Measurements from ENCODE around the gene COL24A1.

DNA sequence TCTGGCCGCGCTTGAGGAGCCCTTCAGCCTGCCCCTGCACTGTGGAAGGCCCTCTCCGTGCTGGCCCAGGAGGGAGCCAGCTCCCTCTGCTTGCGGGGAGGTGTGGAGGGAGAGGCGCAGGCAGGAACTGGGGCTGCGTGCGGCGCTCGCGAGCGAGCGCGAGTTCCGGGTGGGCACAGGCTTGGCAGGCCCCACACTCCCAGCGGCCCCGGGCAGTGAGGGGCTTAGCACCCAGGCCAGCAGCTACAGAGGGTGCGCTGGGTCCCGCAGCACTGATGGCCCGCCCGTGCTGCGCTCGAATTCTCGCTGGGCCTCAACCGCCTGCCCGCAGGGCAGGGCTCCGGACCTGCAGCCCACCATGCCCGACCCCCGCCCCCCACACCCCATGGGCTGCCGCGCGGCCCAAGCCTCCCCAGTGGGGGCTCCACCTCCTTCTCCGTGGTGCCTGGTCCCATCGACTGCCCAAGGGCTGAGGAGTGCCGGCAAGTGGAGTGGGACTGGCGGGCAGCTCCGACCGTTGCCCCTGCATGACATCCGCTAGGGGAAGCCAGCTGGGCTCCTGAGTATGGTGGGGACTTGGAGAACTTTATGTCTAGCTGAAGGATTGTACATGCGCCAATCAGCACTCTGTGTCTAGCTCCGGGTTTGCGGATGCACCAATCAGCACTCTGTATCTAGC is 46.0 kb downstream of the COL24A1 start:
- TF ChIP-seq, protein P1, sequence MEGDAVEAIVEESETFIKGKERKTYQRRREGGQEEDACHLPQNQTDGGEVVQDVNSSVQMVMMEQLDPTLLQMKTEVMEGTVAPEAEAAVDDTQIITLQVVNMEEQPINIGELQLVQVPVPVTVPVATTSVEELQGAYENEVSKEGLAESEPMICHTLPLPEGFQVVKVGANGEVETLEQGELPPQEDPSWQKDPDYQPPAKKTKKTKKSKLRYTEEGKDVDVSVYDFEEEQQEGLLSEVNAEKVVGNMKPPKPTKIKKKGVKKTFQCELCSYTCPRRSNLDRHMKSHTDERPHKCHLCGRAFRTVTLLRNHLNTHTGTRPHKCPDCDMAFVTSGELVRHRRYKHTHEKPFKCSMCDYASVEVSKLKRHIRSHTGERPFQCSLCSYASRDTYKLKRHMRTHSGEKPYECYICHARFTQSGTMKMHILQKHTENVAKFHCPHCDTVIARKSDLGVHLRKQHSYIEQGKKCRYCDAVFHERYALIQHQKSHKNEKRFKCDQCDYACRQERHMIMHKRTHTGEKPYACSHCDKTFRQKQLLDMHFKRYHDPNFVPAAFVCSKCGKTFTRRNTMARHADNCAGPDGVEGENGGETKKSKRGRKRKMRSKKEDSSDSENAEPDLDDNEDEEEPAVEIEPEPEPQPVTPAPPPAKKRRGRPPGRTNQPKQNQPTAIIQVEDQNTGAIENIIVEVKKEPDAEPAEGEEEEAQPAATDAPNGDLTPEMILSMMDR (IDR thresholded peaks at IDR 0.05) = no peak
- no peak for TF ChIP-seq EZH2 (IDR thresholded peaks at IDR 0.05; ENCODE audit: borderline replicate concordance, insufficient read depth, low read depth, low read length, poor library complexity, severe bottlenecking)
